Adrenal gland (tissue), 12 donors: ENCODE measurements around the gene HOMER1. TPM values are rescaled to one million over a fixed set of nuclear protein-coding genes. Genes with fewer than 3 reads are reported as not detected.

Experiments used
- DNase-seq, 7 donors: peaks; one replicate each; pipeline ENCODE4 v3.0.0-alpha.2; 2019 to 2020
- H3K27ac ChIP-seq, 5 donors: fragments of 200-600 bp; sonication (generic) in 4 of 5; 1 replicate in 3 of 5; 2 replicates in 2 of 5; pipeline versions ENCODE4 v1.5.1 to v1.8.0; 2016 to 2020; ENCODE audit warnings: mild to moderate bottlenecking in 1 of 5
- H3K27me3 ChIP-seq: fragments of 200-600 bp; 2 replicates; pipeline ENCODE4 v1.8.0; 2021
- H3K36me3 ChIP-seq, 2 donors: fragments of 200-600 bp; replicated peaks in 1 of 2; 1 replicate in 1 of 2; 2 replicates in 1 of 2; pipeline versions ENCODE4 v1.5.1 to v1.8.0; 2018 to 2022
- H3K4me1 ChIP-seq, 2 donors: fragments of 200-600 bp; replicated peaks in 1 of 2; 1 replicate in 1 of 2; 2 replicates in 1 of 2; pipeline versions ENCODE4 v1.5.1 to v1.8.0; 2018 to 2021
- H3K4me3 ChIP-seq, 4 donors: fragments of 200-600 bp; sonication (generic) in 3 of 4; one replicate each; pipeline ENCODE4 v1.5.1; 2016 to 2018
- H3K9me3 ChIP-seq, 3 donors: fragments of 200-600 bp; sonication (generic) in 1 of 3; replicated peaks in 1 of 3; 1 replicate in 2 of 3; 2 replicates in 1 of 3; pipeline versions ENCODE4 v1.5.1 to v1.8.0; 2016 to 2021
- CTCF ChIP-seq, 6 experiments: fragments of 450-650 bp in 4 of 6; fragments of 200-600 bp in 2 of 6; sonication (generic) in 1 of 6; IDR thresholded peaks; 1 replicate in 5 of 6; 2 replicates in 1 of 6; pipeline versions ENCODE4 v1.5.1 to v1.8.0; 2016 to 2021; ENCODE audit warnings: antibody characterized with exemption in 6 of 6, mild to moderate bottlenecking in 2 of 6, moderate library complexity in 1 of 6
- POLR2A ChIP-seq, 2 donors: fragments of 450-650 bp; IDR thresholded peaks; one replicate each; pipeline ENCODE4 v1.6.1; 2017; ENCODE audit warnings: antibody characterized with exemption in 2 of 2, mild to moderate bottlenecking in 2 of 2, moderate library complexity in 1 of 2
- WGBS, 4 donors: extraction: QIAGEN DNeasy Blood & Tissue Kit in 2 of 4; methylation state at CpG; one replicate each; pipeline versions ENCODE4 v1.1.5 to v1.1.7; 2013 to 2017; 5-methylcytosine and 5-hydroxymethylcytosine counted together
- intact Hi-C, 2 donors: fragments of 100-400 bp; cut with DNase I; formaldehyde crosslinking; loops; one replicate each; pipeline versions ENCODE4 v1.14.1 to v1.15.0; 2022 to 2023
- polyA plus RNA-seq, 3 donors: library from polyadenylated mRNA; stranded (reverse); fragments of 200-250 nt in 2 of 3; fragments of 350-450 nt in 1 of 3; fragmentation: Illumina TruSeq in 1 of 3; extraction: RNeasy Lipid Tissue Mini Kit (QIAGEN cat#74804) in 1 of 3; gene quantifications; one replicate each; pipeline ENCODE4 v1.2.3, GENCODE V29; 2013 to 2014
- total RNA-seq, 9 donors: library from RNA; depleted of rRNA in 4 of 9; stranded (reverse); fragments of >200 nt in 4 of 9; fragments of 120-200 nt in 1 of 9; fragmentation: NEBNext Ultra II Directional in 1 of 9; extraction: Animal tissue kit (Norgen Biotek cat#: 25700) in 1 of 9; gene quantifications; one replicate each; pipeline versions ENCODE4 v1.1.0 to v1.2.4, GENCODE V29; 2013 to 2023
- donor health status: healthy with polysubstance abuse.
- donor health status: Bipolar disorder and iron deficiency.
- donor health status: DM: yes; HTN: yes; CAD: no.
- donor health status: DM: no; HTN: no; CAD: no.
- donor health status: DM: no; HTN: no; CAD: no.
- donor health status: DM: yes; HTN: yes; CAD: no.

Gene HOMER1
- total and polyA plus RNA-seq, 12 donors, result 0.06 to 10.4 (median 0.78) TPM

GRCh38 chr5:79503794-79504495, 10.0 kb downstream of the HOMER1 start:
- H3K4me3 ChIP-seq, result no peak overlapping the region
- TF ChIP-seq POLR2A (IDR thresholded peaks at IDR 0.05) (no peak), CTCF (IDR thresholded peaks at IDR 0.05) (no peak)
- intact Hi-C loops, result no loop called here

GRCh38 chr5:79499640-79500273, 14.2 kb downstream of the HOMER1 start:
- H3K9me3 ChIP-seq, result no peaks in the 10 kb centered on the region
- no peaks in the 10 kb centered on the region for H3K36me3 ChIP-seq
- no peaks in the 10 kb centered on the region for H3K27me3 ChIP-seq
- no peak for DNase-seq
- H3K4me3 ChIP-seq, result no peak overlapping the region
- intact Hi-C loops, result no loop called here
- H3K4me1 ChIP-seq, result no peaks in the 10 kb centered on the region
- TF ChIP-seq CTCF (IDR thresholded peaks at IDR 0.05) (no peak), POLR2A (IDR thresholded peaks at IDR 0.05) (no peak)
- WGBS, 4 donors, result 79 to 92% (median 86%) methylated on average over 4 of the region's 4 CpGs
- H3K27ac ChIP-seq, result no peak overlapping the region

More at GRCh38 chr5:79503794-79504495, 10.0 kb downstream of the HOMER1 start:
- DNase-seq, result no peak
- H3K4me1 ChIP-seq, result no peaks in the 10 kb centered on the region
- 76 to 82% (median 79%) methylated on average over 3 of the region's 3 CpGs for WGBS, 4 donors
- no peaks in the 10 kb centered on the region for H3K9me3 ChIP-seq
- no peak overlapping the region for H3K27ac ChIP-seq
- H3K36me3 ChIP-seq, result no peaks in the 10 kb centered on the region
- no peaks in the 10 kb centered on the region for H3K27me3 ChIP-seq

DNA sequence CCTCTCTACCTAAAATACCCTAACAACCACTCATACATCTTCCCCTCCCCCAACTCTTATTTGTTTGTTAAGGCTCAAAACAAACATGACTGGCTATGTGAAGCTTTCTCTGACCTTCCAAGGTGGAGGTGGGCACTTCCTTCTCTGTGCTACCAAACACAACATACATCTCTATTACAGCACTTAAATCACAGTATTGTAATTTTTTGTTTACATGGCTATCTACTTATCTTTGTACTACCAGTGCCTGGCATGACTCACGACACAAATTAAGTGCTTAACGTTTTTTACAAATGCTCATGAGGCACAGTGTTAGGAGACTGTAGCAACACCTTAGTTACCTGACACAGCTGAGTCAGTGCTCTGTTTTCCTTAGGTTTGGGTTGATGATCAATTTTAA, 18.6 kb downstream of the HOMER1 start:
- H3K27ac ChIP-seq, result no peak overlapping the region
- DNase-seq, result no peak
- no peaks in the 10 kb centered on the region for H3K4me1 ChIP-seq
- no peaks in the 10 kb centered on the region for H3K27me3 ChIP-seq
- WGBS, 4 donors, result 49 to 65% (median 58%) methylated on average over 2 of the region's 2 CpGs
- no peak overlapping the region for H3K4me3 ChIP-seq
- TF ChIP-seq POLR2A (IDR thresholded peaks at IDR 0.05) (no peak), CTCF (IDR thresholded peaks at IDR 0.05) (no peak)
- H3K9me3 ChIP-seq, result no peaks in the 10 kb centered on the region
- no peaks in the 10 kb centered on the region for H3K36me3 ChIP-seq
- intact Hi-C loops, result no loop called here

- Histone ChIP-seq H3K27me3 (no peaks in the 10 kb centered on the region), H3K4me3 (no peak overlapping the region), H3K27ac (no peak overlapping the region), H3K36me3 (no peaks in the 10 kb centered on the region), H3K9me3 (no peaks in the 10 kb centered on the region), H3K4me1 (no peaks in the 10 kb centered on the region)
- TF ChIP-seq POLR2A (IDR thresholded peaks at IDR 0.05) (no peak), CTCF (IDR thresholded peaks at IDR 0.05) (no peak)
- WGBS, 4 donors, result 64 to 71% (median 68%) methylated on average over 3 of the region's 3 CpGs
- intact Hi-C loops, result no loop called here
- no peak for DNase-seq
Measured at GRCh38 chr5:79493596-79494345, 20.2 kb downstream of the HOMER1 start.
